Stomach (tissue), 4 donors: ENCODE data around the gene FBXO34.

ENCODE experiments used
- POLR2AphosphoS5 ChIP-seq, 3 donors: sonication (generic); formaldehyde crosslinking; IDR thresholded peaks; one replicate each; pipeline ENCODE4 v1.6.1; 2016; ENCODE audit warnings: antibody characterized with exemption in 3 of 3
- TF ChIP-seq, protein P1 (sequence below), 7 experiments: fragments of 450-650 bp in 4 of 7; fragments of 200-600 bp in 3 of 7; sonication (generic) in 3 of 7; IDR thresholded peaks; one replicate each; pipeline ENCODE4 v1.5.1; 2016 to 2019; ENCODE audit warnings: antibody characterized with exemption in 7 of 7, control low read depth in 2 of 7, mild to moderate bottlenecking in 1 of 7

DNA sequence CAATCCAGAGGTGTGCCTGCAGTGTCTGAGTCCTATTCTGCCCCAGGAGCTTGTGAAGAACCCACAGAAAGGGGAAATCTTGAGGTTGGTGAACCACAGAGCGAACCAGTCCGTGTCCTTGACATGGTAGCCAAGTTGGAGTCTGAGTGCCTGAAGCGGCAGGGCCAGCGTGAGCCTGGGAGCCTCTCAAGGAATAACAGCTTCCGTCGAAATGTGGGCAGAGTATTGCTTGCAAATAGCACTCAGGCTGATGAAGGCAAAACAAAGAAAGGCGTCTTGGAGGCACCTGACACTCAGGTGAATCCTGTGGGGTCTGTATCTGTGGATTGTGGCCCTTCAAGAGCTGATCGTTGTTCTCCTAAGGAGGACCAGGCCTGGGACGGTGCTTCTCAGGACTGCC is 79.9 kb downstream of the FBXO34 start:
- TF ChIP-seq POLR2AphosphoS5 (IDR thresholded peaks at IDR 0.05): no peak
- TF ChIP-seq, protein P1, sequence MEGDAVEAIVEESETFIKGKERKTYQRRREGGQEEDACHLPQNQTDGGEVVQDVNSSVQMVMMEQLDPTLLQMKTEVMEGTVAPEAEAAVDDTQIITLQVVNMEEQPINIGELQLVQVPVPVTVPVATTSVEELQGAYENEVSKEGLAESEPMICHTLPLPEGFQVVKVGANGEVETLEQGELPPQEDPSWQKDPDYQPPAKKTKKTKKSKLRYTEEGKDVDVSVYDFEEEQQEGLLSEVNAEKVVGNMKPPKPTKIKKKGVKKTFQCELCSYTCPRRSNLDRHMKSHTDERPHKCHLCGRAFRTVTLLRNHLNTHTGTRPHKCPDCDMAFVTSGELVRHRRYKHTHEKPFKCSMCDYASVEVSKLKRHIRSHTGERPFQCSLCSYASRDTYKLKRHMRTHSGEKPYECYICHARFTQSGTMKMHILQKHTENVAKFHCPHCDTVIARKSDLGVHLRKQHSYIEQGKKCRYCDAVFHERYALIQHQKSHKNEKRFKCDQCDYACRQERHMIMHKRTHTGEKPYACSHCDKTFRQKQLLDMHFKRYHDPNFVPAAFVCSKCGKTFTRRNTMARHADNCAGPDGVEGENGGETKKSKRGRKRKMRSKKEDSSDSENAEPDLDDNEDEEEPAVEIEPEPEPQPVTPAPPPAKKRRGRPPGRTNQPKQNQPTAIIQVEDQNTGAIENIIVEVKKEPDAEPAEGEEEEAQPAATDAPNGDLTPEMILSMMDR (IDR thresholded peaks at IDR 0.05): no peak
